ENCODE data around the gene SREBF2.

DNA sequence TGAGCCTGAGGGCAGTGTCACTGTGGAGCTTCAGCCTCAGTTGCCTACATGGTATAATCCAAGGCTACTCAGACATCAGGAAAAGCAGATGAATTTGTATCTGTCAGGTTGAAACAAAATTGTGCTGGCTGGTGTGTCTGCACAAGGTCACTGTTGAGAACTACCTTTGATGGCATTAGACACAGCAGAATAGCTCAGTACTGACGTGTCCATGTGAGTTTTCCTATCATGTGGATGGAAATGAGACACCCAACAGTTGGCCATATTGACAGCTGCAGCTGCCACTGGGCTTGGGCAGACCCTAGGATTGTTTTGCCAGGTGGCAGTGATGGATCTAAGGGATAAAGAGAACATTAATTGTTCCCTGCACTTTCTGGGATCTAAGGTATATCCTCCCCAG is 16.7 kb upstream of the SREBF2 start:
- TF ChIP-seq, protein P1, sequence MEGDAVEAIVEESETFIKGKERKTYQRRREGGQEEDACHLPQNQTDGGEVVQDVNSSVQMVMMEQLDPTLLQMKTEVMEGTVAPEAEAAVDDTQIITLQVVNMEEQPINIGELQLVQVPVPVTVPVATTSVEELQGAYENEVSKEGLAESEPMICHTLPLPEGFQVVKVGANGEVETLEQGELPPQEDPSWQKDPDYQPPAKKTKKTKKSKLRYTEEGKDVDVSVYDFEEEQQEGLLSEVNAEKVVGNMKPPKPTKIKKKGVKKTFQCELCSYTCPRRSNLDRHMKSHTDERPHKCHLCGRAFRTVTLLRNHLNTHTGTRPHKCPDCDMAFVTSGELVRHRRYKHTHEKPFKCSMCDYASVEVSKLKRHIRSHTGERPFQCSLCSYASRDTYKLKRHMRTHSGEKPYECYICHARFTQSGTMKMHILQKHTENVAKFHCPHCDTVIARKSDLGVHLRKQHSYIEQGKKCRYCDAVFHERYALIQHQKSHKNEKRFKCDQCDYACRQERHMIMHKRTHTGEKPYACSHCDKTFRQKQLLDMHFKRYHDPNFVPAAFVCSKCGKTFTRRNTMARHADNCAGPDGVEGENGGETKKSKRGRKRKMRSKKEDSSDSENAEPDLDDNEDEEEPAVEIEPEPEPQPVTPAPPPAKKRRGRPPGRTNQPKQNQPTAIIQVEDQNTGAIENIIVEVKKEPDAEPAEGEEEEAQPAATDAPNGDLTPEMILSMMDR (IDR thresholded peaks at IDR 0.05): no peak
- TF ChIP-seq EP300 (IDR thresholded peaks at IDR 0.05): no peak
- TF ChIP-seq POLR2A (IDR thresholded peaks at IDR 0.05): no peak
